OCI-LY7 (cell line): Measurements from ENCODE around the gene PHF19. TPM values are rescaled to one million over a fixed set of nuclear protein-coding genes. Genes with fewer than 3 reads are reported as not detected.

ENCODE experiments used
- BruUV-seq: library from RNA; stranded (reverse); fragments of 400-500 nt; replicated peaks from 2 replicates; lab custom pipeline; 2021; lab: Mats Ljungman, UMichigan
- CTCF ChIA-PET: fragments of 300-600 bp; sonication (Branson Sonifier 250); formaldehyde crosslinking; loops from one replicate; lab custom pipeline; 2022; ENCODE audit warnings: antibody characterized with exemption; ENCODE audit not compliant: unreplicated experiment; lab: Charles Lee
- POLR2A ChIA-PET: fragments of 300-600 bp; sonication (Branson Sonifier 250); formaldehyde crosslinking; loops from one replicate; lab custom pipeline; 2022; ENCODE audit warnings: antibody characterized with exemption; lab: Charles Lee
- DNase-seq: peaks from one replicate; pipeline ENCODE4 v3.0.0-alpha.2; 2015; ENCODE audit warnings: low spot score
- H2AFZ ChIP-seq: fragments of 200-600 bp; sonication (generic), shearing (Covaris generic); 2 replicates; pipeline ENCODE4 v1.6.1; 2014; ENCODE audit warnings: mild to moderate bottlenecking, antibody characterized with exemption, low read length, moderate library complexity
- H3K27ac ChIP-seq: fragments of 200-600 bp; sonication (generic); 2 replicates; pipeline ENCODE4 v1.5.1; 2014; ENCODE audit warnings: mixed run types, low read depth, mild to moderate bottlenecking, moderate library complexity, low read length, inconsistent platforms; ENCODE audit not compliant: poor library complexity, severe bottlenecking
- H3K36me3 ChIP-seq: fragments of 200-600 bp; sonication (generic); 2 replicates; pipeline ENCODE4 v1.6.1; 2014; ENCODE audit warnings: mild to moderate bottlenecking, antibody characterized with exemption, low read length, moderate library complexity, mixed read lengths; ENCODE audit not compliant: insufficient read depth
- H3K4me1 ChIP-seq: fragments of 200-600 bp; sonication (generic); 2 replicates; pipeline ENCODE4 v1.5.1; 2014; ENCODE audit warnings: mild to moderate bottlenecking, low read length; ENCODE audit not compliant: insufficient read depth, poor library complexity, severe bottlenecking
- H3K4me2 ChIP-seq: fragments of 200-600 bp; sonication (generic); 2 replicates; pipeline ENCODE4 v1.6.1; 2014; ENCODE audit warnings: mild to moderate bottlenecking, low read length
- H3K4me3 ChIP-seq: fragments of 200-600 bp; sonication (generic); 2 replicates; pipeline ENCODE4 v1.5.1; 2014; ENCODE audit warnings: mild to moderate bottlenecking, low read depth, low read length; ENCODE audit not compliant: poor library complexity, severe bottlenecking
- H3K79me2 ChIP-seq: fragments of 200-600 bp; sonication (generic); 2 replicates; pipeline ENCODE4 v1.6.1; 2016; ENCODE audit warnings: low read depth, mild to moderate bottlenecking, low read length, moderate library complexity, mixed read lengths; ENCODE audit not compliant: insufficient read depth
- H3K9me2 ChIP-seq: fragments of 200-600 bp; sonication (generic); 2 replicates; pipeline ENCODE4 v1.6.1; 2016; ENCODE audit warnings: mild to moderate bottlenecking, low read length, mixed read lengths; ENCODE audit not compliant: insufficient read depth
- H3K9me3 ChIP-seq: fragments of 200-600 bp; sonication (generic); 2 replicates; pipeline ENCODE4 v1.6.1; 2014; ENCODE audit warnings: mild to moderate bottlenecking, mixed run types, low read length, mixed read lengths
- H4K20me1 ChIP-seq: fragments of 200-600 bp; sonication (generic); 2 replicates; pipeline ENCODE4 v1.6.1; 2014; ENCODE audit warnings: mild to moderate bottlenecking, antibody characterized with exemption, low read length, moderate library complexity, mixed read lengths; ENCODE audit not compliant: insufficient read depth
- EZH2phosphoT487 ChIP-seq: fragments of 200-600 bp; sonication (generic); IDR thresholded peaks from 2 replicates; pipeline ENCODE4 v1.6.1; 2018; ENCODE audit warnings: low read depth, borderline replicate concordance, mild to moderate bottlenecking, mixed run types, antibody characterized with exemption, low read length, moderate library complexity, mixed read lengths
- intact Hi-C: fragments of 100-400 bp; cut with micrococcal nuclease; formaldehyde crosslinking; loops from one replicate; pipeline ENCODE4 v1.10.0; 2022; ENCODE audit not compliant: unreplicated experiment
- total RNA-seq, 2 experiments: library from RNA; depleted of rRNA in 1 of 2; stranded (reverse); fragments of >200 nt in 1 of 2; shearing (Covaris generic) in 1 of 2; gene quantifications; 2 replicates each; pipeline ENCODE4 v1.2.3, GENCODE V29; 2014 to 2022
- TF ChIP-seq, protein P1 (sequence below): fragments of 200-600 bp; sonication (generic); conservative IDR thresholded peaks from 2 replicates; pipeline ENCODE4 v1.5.1; 2014; ENCODE audit warnings: mild to moderate bottlenecking, antibody characterized with exemption, low read length, moderate library complexity, mixed read lengths

The PHF19 gene
- total RNA-seq, 2 experiments from 2014 or later, result 102 to 214 TPM

GRCh38 chr9:120893611-120894307, 16.8 kb upstream of the PHF19 start:
- no TSS peak for BruUV-seq
- no peak overlapping the region for H3K4me3 ChIP-seq
- H3K4me2 ChIP-seq, result peak overlapping the region; percentile 60
- peak; percentile 61 for DNase-seq
- no peaks in the 10 kb centered on the region for H3K9me2 ChIP-seq
- peaks cover 97% of the 10 kb centered on the region for H3K4me1 ChIP-seq
- intact Hi-C loops, result loop anchor here (5.0 kb wide), 1 partner anchor 179 kb away; the partner anchor contains the start of gene CNTRL
- H4K20me1 ChIP-seq, result no peaks in the 10 kb centered on the region
- H3K36me3 ChIP-seq, result no peaks in the 10 kb centered on the region
- H3K9me3 ChIP-seq, result no peaks in the 10 kb centered on the region
- H3K79me2 ChIP-seq, result no peaks in the 10 kb centered on the region
- peak overlapping the region; percentile 98 for H3K27ac ChIP-seq
- TF ChIP-seq EZH2phosphoT487, result no peak
- TF ChIP-seq, protein P1, sequence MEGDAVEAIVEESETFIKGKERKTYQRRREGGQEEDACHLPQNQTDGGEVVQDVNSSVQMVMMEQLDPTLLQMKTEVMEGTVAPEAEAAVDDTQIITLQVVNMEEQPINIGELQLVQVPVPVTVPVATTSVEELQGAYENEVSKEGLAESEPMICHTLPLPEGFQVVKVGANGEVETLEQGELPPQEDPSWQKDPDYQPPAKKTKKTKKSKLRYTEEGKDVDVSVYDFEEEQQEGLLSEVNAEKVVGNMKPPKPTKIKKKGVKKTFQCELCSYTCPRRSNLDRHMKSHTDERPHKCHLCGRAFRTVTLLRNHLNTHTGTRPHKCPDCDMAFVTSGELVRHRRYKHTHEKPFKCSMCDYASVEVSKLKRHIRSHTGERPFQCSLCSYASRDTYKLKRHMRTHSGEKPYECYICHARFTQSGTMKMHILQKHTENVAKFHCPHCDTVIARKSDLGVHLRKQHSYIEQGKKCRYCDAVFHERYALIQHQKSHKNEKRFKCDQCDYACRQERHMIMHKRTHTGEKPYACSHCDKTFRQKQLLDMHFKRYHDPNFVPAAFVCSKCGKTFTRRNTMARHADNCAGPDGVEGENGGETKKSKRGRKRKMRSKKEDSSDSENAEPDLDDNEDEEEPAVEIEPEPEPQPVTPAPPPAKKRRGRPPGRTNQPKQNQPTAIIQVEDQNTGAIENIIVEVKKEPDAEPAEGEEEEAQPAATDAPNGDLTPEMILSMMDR, result no peak
- peak overlapping the region; percentile 19; the same call in 1 of the 2 replicates for H2AFZ ChIP-seq
- CTCF ChIA-PET, result interaction anchor here (0.9 to 3.4 kb wide), 3 partner anchors 8 to 38 kb away, joined by 3 to 15 read pairs (median 4); no protein-coding TSS in a partner anchor
- POLR2A ChIA-PET, result interaction anchor here (0.6 to 16.9 kb wide), 6 partner anchors 9 to 36 kb away, joined by 3 to 372 read pairs (median 18); partner anchors contain the start of gene TRAF1

DNA sequence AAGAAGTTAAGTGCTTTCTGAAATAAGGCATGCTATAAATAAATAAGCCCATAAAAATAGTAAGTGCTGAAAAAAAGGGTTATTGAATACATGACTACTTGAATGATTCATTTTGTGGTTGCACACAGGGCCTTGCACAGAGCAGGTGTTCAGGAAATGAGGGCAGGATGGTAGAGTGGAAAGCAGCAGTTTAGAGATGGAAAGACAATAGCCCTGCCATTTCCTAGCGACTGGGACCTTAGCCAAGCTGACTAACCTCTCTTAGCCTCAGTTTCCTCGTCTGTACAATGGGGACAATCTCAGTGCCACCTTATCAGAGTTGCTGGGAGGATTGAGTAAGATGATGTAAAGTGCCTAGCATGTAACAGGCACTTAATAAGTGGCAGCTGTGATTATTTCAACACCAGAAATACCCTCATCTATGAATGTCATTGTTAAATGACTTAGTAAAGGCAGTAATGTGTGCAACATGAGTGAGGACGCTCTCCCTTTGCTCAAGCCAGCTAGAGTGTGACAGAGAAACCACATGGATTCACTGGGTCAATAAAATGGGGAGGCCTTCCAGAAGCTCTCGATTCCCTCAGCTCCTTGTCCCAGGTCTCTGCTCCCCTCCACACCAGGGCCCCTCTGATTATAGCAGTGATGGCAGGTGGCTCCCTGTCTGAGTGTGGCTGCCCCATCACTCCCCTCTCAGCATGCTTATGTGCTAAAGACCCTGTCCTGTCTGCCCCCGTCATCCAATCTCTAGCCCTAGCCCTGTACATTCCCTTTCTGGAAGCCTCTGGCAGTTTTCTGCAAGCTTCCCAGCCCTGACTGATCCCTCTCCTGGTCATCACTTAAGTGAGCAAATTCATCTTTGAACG, 16.0 kb upstream of the PHF19 start:
- Histone ChIP-seq H3K9me3 (no peaks in the 10 kb centered on the region), H3K79me2 (no peaks in the 10 kb centered on the region), H3K27ac (peak overlapping the region; percentile 98), H3K4me1 (peaks cover 95% of the 10 kb centered on the region), H4K20me1 (no peaks in the 10 kb centered on the region), H3K36me3 (no peaks in the 10 kb centered on the region), H3K4me3 (peak overlapping the region; percentile 7), H3K4me2 (peak overlapping the region; percentile 69), H3K9me2 (no peaks in the 10 kb centered on the region), H2AFZ (peak overlapping the region; percentile 19; the same call in 1 of the 2 replicates)
- intact Hi-C loops, result loop anchor here (1.0 to 5.0 kb wide), 4 partner anchors 17 to 179 kb away; partner anchors contain the start of gene CNTRL
- ChIA-PET POLR2A (interaction anchor here (0.5 to 16.9 kb wide), 7 partner anchors 9 to 1050 kb away, joined by 3 to 372 read pairs (median 10); partner anchors contain the start of gene TRAF1), CTCF (interaction anchor here (0.5 to 3.4 kb wide), 4 partner anchors 9 to 43 kb away, joined by 3 to 15 read pairs (median 4); no protein-coding TSS in a partner anchor)
- peak; percentile 97 for DNase-seq
- no peak for TF ChIP-seq EZH2phosphoT487
- TF ChIP-seq, protein P1, result no peak
- TSS peak; percentile 98 for BruUV-seq
